Hepatocyte (in vitro differentiated cells): ENCODE data around the gene HSPBP1. TPM values are rescaled to one million over a fixed set of nuclear protein-coding genes. Genes with fewer than 3 reads are reported as not detected.

Source experiments
- DNase-seq: peaks from one replicate; pipeline ENCODE4 v3.0.0-alpha.2; 2016; ENCODE audit warnings: low spot score
- H2AFZ ChIP-seq: fragments of 200-600 bp; sonication (generic); 2 replicates; pipeline ENCODE4 v1.6.0; 2016; ENCODE audit warnings: antibody characterized with exemption, mild to moderate bottlenecking
- H3K27ac ChIP-seq: fragments of 200-600 bp; sonication (generic); 2 replicates; pipeline ENCODE4 v1.5.1; 2016; ENCODE audit warnings: mild to moderate bottlenecking
- H3K27me3 ChIP-seq: fragments of 200-600 bp; sonication (generic); 2 replicates; pipeline ENCODE4 v1.6.1; 2016
- H3K36me3 ChIP-seq: fragments of 200-600 bp; sonication (generic); replicated peaks from 2 replicates; pipeline ENCODE4 v1.5.1; 2016; ENCODE audit warnings: low read depth; ENCODE audit not compliant: insufficient read depth
- H3K4me1 ChIP-seq: fragments of 200-600 bp; sonication (generic); 2 replicates; pipeline ENCODE4 v1.5.1; 2016; ENCODE audit warnings: mild to moderate bottlenecking, moderate library complexity; ENCODE audit not compliant: insufficient read depth
- H3K4me2 ChIP-seq: fragments of 200-600 bp; sonication (generic); 2 replicates; pipeline ENCODE4 v1.6.0; 2016
- H3K4me3 ChIP-seq: fragments of 200-600 bp; sonication (generic); 2 replicates; pipeline ENCODE4 v1.5.1; 2016; ENCODE audit warnings: mild to moderate bottlenecking
- H3K79me2 ChIP-seq: fragments of 200-600 bp; sonication (generic); 2 replicates; pipeline ENCODE4 v1.6.0; 2017; ENCODE audit warnings: mild to moderate bottlenecking
- H3K9me2 ChIP-seq: fragments of 200-600 bp; sonication (generic); replicated peaks from 2 replicates; pipeline ENCODE4 v1.6.0; 2017; ENCODE audit warnings: mild to moderate bottlenecking; ENCODE audit not compliant: insufficient read depth
- H3K9me3 ChIP-seq: fragments of 200-600 bp; sonication (generic); 2 replicates; pipeline ENCODE4 v1.5.1; 2016; ENCODE audit warnings: low read depth, mild to moderate bottlenecking
- H4K20me1 ChIP-seq: fragments of 200-600 bp; sonication (generic); 2 replicates; pipeline ENCODE4 v1.6.0; 2016; ENCODE audit warnings: mild to moderate bottlenecking; ENCODE audit not compliant: insufficient read depth, poor library complexity, severe bottlenecking
- CTCF ChIP-seq: fragments of 200-600 bp; sonication (generic); IDR thresholded peaks from 2 replicates; pipeline ENCODE4 v1.5.1; 2016; ENCODE audit warnings: antibody characterized with exemption, mild to moderate bottlenecking; ENCODE audit not compliant: poor library complexity
- EZH2 ChIP-seq: fragments of 200-600 bp; sonication (generic); IDR thresholded peaks from 2 replicates; pipeline ENCODE4 v1.6.1; 2016; ENCODE audit warnings: antibody characterized with exemption, mild to moderate bottlenecking, borderline replicate concordance
- EZH2phosphoT487 ChIP-seq: fragments of 200-600 bp; sonication (generic); IDR thresholded peaks from one replicate; pipeline ENCODE4 v1.6.1; 2018; ENCODE audit warnings: antibody characterized with exemption, mild to moderate bottlenecking, low read depth, moderate library complexity; ENCODE audit not compliant: unreplicated experiment, severe bottlenecking
- WGBS: methylation state at CpG from one replicate; pipeline ENCODE4 v1.1.6; 2016; ENCODE audit warnings: low lambda C conversion rate; ENCODE audit errors: missing lambda C conversion rate; 5-methylcytosine and 5-hydroxymethylcytosine counted together
- polyA plus RNA-seq: library from polyadenylated mRNA; unstranded; fragments of >200 nt; fragmentation: Nextera tagmentation; extraction: Ambion mirVana; gene quantifications from 2 replicates; pipeline ENCODE4 v1.2.1, GENCODE V29; 2016
- total RNA-seq: library from RNA; depleted of rRNA; stranded (reverse); fragments of >200 nt; gene quantifications from 2 replicates; pipeline ENCODE4 v1.2.3, GENCODE V29; 2014

HSPBP1 gene
- total and polyA plus RNA-seq, 2 experiments from 2014 or later, result 31.5 to 52.2 TPM

GRCh38 chr19:55248166-55248675, 31.7 kb downstream of the HSPBP1 start:
- H3K9me2 ChIP-seq, result no peaks in the 10 kb centered on the region
- no peaks in the 10 kb centered on the region for H3K36me3 ChIP-seq
- no peak overlapping the region for H3K4me3 ChIP-seq
- no peaks in the 10 kb centered on the region for H3K27me3 ChIP-seq
- H3K27ac ChIP-seq, result no peak overlapping the region
- no peak for DNase-seq
- H3K4me2 ChIP-seq, result no peak overlapping the region
- no peaks in the 10 kb centered on the region for H3K9me3 ChIP-seq
- WGBS, result 87% methylated on average over 10 of the region's 10 CpGs
- H2AFZ ChIP-seq, result no peak overlapping the region
- TF ChIP-seq EZH2phosphoT487 (no peak), CTCF (no peak), EZH2 (no peak)
- H3K79me2 ChIP-seq, result peaks cover 65% of the 10 kb centered on the region
- H3K4me1 ChIP-seq, result no peaks in the 10 kb centered on the region
- H4K20me1 ChIP-seq, result peaks cover 79% of the 10 kb centered on the region

- H3K4me1 ChIP-seq, result no peaks in the 10 kb centered on the region
- H3K27me3 ChIP-seq, result no peaks in the 10 kb centered on the region
- TF ChIP-seq CTCF (no peak), EZH2phosphoT487 (no peak), EZH2 (no peak)
- H4K20me1 ChIP-seq, result peaks cover 73% of the 10 kb centered on the region
- H3K9me2 ChIP-seq, result no peaks in the 10 kb centered on the region
- WGBS, result 77% methylated on average over 10 of the region's 10 CpGs
- H3K36me3 ChIP-seq, result no peaks in the 10 kb centered on the region
- H3K4me3 ChIP-seq, result no peak overlapping the region
- H2AFZ ChIP-seq, result no peak overlapping the region
- H3K79me2 ChIP-seq, result peaks cover 59% of the 10 kb centered on the region
- no peaks in the 10 kb centered on the region for H3K9me3 ChIP-seq
- DNase-seq, result no peak
- no peak overlapping the region for H3K4me2 ChIP-seq
- no peak overlapping the region for H3K27ac ChIP-seq
Measured at GRCh38 chr19:55247621-55248099, 32.2 kb downstream of the HSPBP1 start.

- DNase-seq, result no peak
- no peaks in the 10 kb centered on the region for H3K27me3 ChIP-seq
- TF ChIP-seq CTCF, result no peak
- no peak for TF ChIP-seq EZH2
- TF ChIP-seq EZH2phosphoT487, result no peak
- no peaks in the 10 kb centered on the region for H3K9me2 ChIP-seq
- H3K9me3 ChIP-seq, result no peaks in the 10 kb centered on the region
- no peaks in the 10 kb centered on the region for H3K36me3 ChIP-seq
- peaks cover 64% of the 10 kb centered on the region for H4K20me1 ChIP-seq
- H3K4me1 ChIP-seq, result no peaks in the 10 kb centered on the region
- WGBS, result 92% methylated on average over 40 of the region's 40 CpGs
- peaks cover 50% of the 10 kb centered on the region for H3K79me2 ChIP-seq
- no peak overlapping the region for H3K4me2 ChIP-seq
- H2AFZ ChIP-seq, result no peak overlapping the region
- no peak overlapping the region for H3K4me3 ChIP-seq
- H3K27ac ChIP-seq, result no peak overlapping the region
Measured at GRCh38 chr19:55246462-55247451, 33.2 kb downstream of the HSPBP1 start.
